Caco-2 (cell line): ENCODE data around the gene MPPED1. TPM values are rescaled to one million over a fixed set of nuclear protein-coding genes. Genes with fewer than 3 reads are reported as not detected.

Experiments used
- BruUV-seq: library from RNA; stranded (reverse); fragments of 400-500 nt; replicated peaks from 2 replicates; lab custom pipeline; 2021; lab: Mats Ljungman, UMichigan
- CTCF ChIA-PET: fragments of 300-600 bp; sonication (Branson Sonifier 250); formaldehyde crosslinking; loops from one replicate; lab custom pipeline; 2022; ENCODE audit warnings: antibody characterized with exemption; lab: Charles Lee
- POLR2A ChIA-PET: fragments of 300-600 bp; sonication (Branson Sonifier 250); formaldehyde crosslinking; loops from one replicate; lab custom pipeline; 2022; ENCODE audit warnings: antibody characterized with exemption; lab: Charles Lee
- DNase-seq, 2 experiments: peaks; one replicate each; pipeline versions ENCODE4 v3.0.0 to v3.0.0-alpha.2; 2020 to 2022
- H3K27me3 ChIP-seq: replicated peaks from 2 replicates; pipeline ENCODE4 v1.6.0; 2011; ENCODE audit warnings: low read length; ENCODE audit not compliant: control insufficient read depth, insufficient read depth
- H3K36me3 ChIP-seq: 2 replicates; pipeline ENCODE4 v1.5.1; 2011; ENCODE audit warnings: low read length; ENCODE audit not compliant: control insufficient read depth, insufficient read depth
- H3K4me1 ChIP-seq: fragments of 250-450 bp; sonication (Bioruptor Pico); 2 replicates; pipeline ENCODE4 v1.5.1; 2020; ENCODE audit warnings: mild to moderate bottlenecking
- H3K4me3 ChIP-seq: 2 replicates; pipeline ENCODE4 v1.5.1; 2011; ENCODE audit warnings: low read depth, mild to moderate bottlenecking, control low read depth, low read length
- H3K9me3 ChIP-seq: fragments of 250-450 bp; sonication (Bioruptor Pico); 2 replicates; pipeline ENCODE4 v1.5.1; 2020; ENCODE audit warnings: mild to moderate bottlenecking, moderate library complexity
- H3K27ac Mint-ChIP-seq: one replicate; pipeline ENCODE4 v1.8.0; 2022; ENCODE audit warnings: mixed read lengths; ENCODE audit not compliant: unreplicated experiment
- H3K27me3 Mint-ChIP-seq: one replicate; pipeline ENCODE4 v1.8.0; 2022; ENCODE audit warnings: mixed read lengths; ENCODE audit not compliant: insufficient read depth, unreplicated experiment
- H3K36me3 Mint-ChIP-seq: one replicate; pipeline ENCODE4 v1.8.0; 2022; ENCODE audit warnings: mild to moderate bottlenecking, mixed read lengths; ENCODE audit not compliant: insufficient read depth, unreplicated experiment
- H3K4me1 Mint-ChIP-seq: one replicate; pipeline ENCODE4 v1.8.0; 2022; ENCODE audit warnings: low read depth, mixed read lengths; ENCODE audit not compliant: unreplicated experiment
- H3K4me3 Mint-ChIP-seq: one replicate; pipeline ENCODE4 v1.8.0; 2022; ENCODE audit warnings: mild to moderate bottlenecking, moderate library complexity, mixed read lengths; ENCODE audit not compliant: unreplicated experiment
- H3K9me3 Mint-ChIP-seq: one replicate; pipeline ENCODE4 v1.8.0; 2022; ENCODE audit warnings: mixed read lengths; ENCODE audit not compliant: unreplicated experiment
- intact Hi-C: fragments of 100-400 bp; cut with micrococcal nuclease; formaldehyde crosslinking; loops from one replicate; pipeline ENCODE4 v1.10.0; 2022; ENCODE audit not compliant: unreplicated experiment
- total RNA-seq: library from RNA; stranded (reverse); gene quantifications from 2 replicates; pipeline ENCODE4 v1.2.3, GENCODE V29; 2022
- TF ChIP-seq, protein P1 (sequence below), 2 experiments: fragments of 200-600 bp in 1 of 2; IDR thresholded peaks; 1 replicate in 1 of 2; 2 replicates in 1 of 2; pipeline versions ENCODE4 v1.5.1 to v1.8.0; 2011 to 2022; ENCODE audit warnings: antibody characterized with exemption in 1 of 2, control low read depth in 1 of 2, inconsistent platforms in 1 of 2, low read depth in 1 of 2, low read length in 1 of 2, mild to moderate bottlenecking in 1 of 2, moderate library complexity in 1 of 2; ENCODE audit not compliant: insufficient read depth in 1 of 2, severe bottlenecking in 1 of 2, unreplicated experiment in 1 of 2

Gene MPPED1
- total RNA-seq, 1 experiment from 2014 or later: not detected

DNA sequence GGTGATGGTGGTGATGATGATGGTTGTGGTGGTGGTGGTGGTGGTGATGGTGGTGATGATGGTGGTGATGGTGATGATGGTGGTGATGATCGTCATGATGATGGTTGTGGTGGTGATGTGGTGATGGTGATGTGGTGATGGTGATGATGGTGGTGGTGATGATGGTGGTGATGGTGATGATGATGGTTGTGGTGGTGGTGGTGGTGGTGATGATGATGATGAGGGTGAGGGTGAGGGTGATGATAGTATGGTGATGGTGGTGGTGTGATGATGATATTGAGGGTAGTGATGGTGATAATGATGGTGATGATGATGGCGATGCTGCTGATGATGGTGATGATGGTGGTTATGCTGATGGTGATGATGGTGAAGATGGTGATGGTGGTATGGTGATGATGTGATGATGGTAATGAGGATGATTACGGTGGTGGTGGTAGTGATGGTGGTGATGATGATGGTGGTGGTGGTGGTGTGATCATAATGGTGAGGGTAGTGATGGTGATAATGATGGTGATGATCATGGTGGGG lies 63.8 kb downstream of the MPPED1 start:
- no TSS peak for BruUV-seq
- TF ChIP-seq, protein P1, sequence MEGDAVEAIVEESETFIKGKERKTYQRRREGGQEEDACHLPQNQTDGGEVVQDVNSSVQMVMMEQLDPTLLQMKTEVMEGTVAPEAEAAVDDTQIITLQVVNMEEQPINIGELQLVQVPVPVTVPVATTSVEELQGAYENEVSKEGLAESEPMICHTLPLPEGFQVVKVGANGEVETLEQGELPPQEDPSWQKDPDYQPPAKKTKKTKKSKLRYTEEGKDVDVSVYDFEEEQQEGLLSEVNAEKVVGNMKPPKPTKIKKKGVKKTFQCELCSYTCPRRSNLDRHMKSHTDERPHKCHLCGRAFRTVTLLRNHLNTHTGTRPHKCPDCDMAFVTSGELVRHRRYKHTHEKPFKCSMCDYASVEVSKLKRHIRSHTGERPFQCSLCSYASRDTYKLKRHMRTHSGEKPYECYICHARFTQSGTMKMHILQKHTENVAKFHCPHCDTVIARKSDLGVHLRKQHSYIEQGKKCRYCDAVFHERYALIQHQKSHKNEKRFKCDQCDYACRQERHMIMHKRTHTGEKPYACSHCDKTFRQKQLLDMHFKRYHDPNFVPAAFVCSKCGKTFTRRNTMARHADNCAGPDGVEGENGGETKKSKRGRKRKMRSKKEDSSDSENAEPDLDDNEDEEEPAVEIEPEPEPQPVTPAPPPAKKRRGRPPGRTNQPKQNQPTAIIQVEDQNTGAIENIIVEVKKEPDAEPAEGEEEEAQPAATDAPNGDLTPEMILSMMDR (IDR thresholded peaks at IDR 0.05; ENCODE audit: insufficient read depth in 1 of 2, low read depth in 1 of 2, low read length in 1 of 2, severe bottlenecking in 1 of 2, unreplicated experiment in 1 of 2): no peak
- H3K4me3 Mint-ChIP-seq: no peak overlapping the region
- H3K4me3 ChIP-seq: no peak overlapping the region
- no peak overlapping the region for H3K27ac Mint-ChIP-seq
- no peaks in the 10 kb centered on the region for H3K36me3 ChIP-seq
- DNase-seq: no peak
- ChIA-PET POLR2A (no interaction called here), CTCF (no interaction called here)
- H3K27me3 Mint-ChIP-seq: no peaks in the 10 kb centered on the region
- H3K9me3 ChIP-seq: no peaks in the 10 kb centered on the region
- H3K9me3 Mint-ChIP-seq: no peaks in the 10 kb centered on the region
- H3K4me1 ChIP-seq: no peaks in the 10 kb centered on the region
- intact Hi-C loops: no loop called here
- no peaks in the 10 kb centered on the region for H3K36me3 Mint-ChIP-seq
- H3K4me1 Mint-ChIP-seq: no peaks in the 10 kb centered on the region
- no peaks in the 10 kb centered on the region for H3K27me3 ChIP-seq

DNA sequence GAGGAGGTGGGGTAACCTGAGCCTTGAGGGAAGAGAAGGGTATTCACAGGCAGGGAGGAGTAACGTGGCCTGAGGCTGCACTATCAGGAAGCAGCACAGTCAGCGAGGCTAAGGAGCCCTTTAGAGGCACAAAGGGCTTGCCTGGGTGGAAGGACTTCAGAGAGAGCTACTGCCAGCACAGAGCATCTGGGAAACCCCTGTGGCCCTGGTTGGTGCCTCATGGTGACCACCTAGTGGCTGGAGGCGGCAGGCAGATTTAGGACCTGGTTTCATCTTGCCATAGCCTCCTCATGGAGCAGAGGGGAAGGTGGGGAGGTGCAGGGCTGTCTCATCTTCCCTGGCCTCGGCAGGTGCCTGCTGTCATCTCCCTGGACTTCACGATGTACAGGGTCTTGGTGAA lies 64.5 kb downstream of the MPPED1 start:
- Histone ChIP-seq H3K36me3 (no peaks in the 10 kb centered on the region), H3K4me3 (no peak overlapping the region), H3K27me3 (no peaks in the 10 kb centered on the region), H3K9me3 (no peaks in the 10 kb centered on the region), H3K4me1 (no peaks in the 10 kb centered on the region)
- TF ChIP-seq, protein P1 (IDR thresholded peaks at IDR 0.05; ENCODE audit: insufficient read depth in 1 of 2, low read depth in 1 of 2, low read length in 1 of 2, severe bottlenecking in 1 of 2, unreplicated experiment in 1 of 2): peak in 1 of 2 experiments; percentile 23
- no peaks in the 10 kb centered on the region for H3K9me3 Mint-ChIP-seq
- H3K27me3 Mint-ChIP-seq: no peaks in the 10 kb centered on the region
- POLR2A ChIA-PET: no interaction called here
- no peak overlapping the region for H3K4me3 Mint-ChIP-seq
- CTCF ChIA-PET: no interaction called here
- no TSS peak for BruUV-seq
- intact Hi-C loops: no loop called here
- DNase-seq: peak in 1 of 2 experiments; percentile 13
- H3K4me1 Mint-ChIP-seq: no peaks in the 10 kb centered on the region
- H3K36me3 Mint-ChIP-seq: no peaks in the 10 kb centered on the region
- no peak overlapping the region for H3K27ac Mint-ChIP-seq

DNA sequence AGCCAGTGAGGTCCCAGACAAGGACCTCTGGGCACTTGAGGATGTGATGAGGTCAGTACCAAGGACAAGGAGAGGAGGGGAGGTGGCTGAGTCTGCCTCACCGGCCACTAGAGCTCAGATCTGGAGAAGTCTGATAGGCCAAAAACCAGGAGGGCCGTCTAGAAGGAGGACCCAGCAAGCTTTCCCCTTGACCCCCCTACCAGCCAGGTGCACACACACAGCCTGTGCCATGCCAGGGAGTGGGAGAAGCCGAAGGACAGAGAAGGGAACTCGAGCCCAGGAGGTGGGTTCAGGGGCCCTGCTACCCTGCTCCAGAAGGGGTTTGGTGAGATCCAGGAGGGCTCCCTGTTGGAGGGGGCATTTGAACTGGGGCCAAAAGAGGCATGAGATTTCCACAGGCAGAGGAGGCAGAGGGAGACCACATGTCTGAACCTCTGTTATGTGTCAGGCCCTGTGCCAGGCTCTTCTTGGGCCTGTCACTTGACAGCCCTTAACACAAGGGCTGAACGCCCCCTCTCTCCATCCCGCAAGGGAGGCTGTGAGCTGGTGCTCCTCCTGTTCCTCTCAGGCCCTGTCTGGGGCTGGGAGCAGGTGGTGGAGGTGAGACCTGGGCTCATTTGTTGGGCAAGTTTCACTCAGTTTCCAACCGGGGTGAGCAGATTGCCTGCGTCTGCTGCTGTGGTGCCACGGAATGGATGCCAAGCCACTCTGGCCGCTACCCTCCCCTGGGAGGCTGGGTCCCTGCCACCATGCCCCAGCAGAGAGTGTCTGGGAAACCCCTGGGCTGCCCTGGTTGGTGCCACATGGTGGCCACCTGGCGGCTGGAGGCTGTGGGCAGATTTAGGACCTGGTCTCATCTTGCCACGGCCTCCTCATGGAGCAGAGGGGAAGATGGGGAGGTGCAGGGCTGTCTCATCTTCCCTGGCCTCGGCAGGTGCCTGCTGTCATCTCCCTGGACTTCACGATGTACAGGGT lies 65.2 kb downstream of the MPPED1 start:
- Histone ChIP-seq H3K9me3 (no peaks in the 10 kb centered on the region), H3K36me3 (no peaks in the 10 kb centered on the region), H3K4me1 (no peaks in the 10 kb centered on the region), H3K4me3 (no peak overlapping the region), H3K27me3 (no peaks in the 10 kb centered on the region)
- no TSS peak for BruUV-seq
- TF ChIP-seq, protein P1 (IDR thresholded peaks at IDR 0.05; ENCODE audit: insufficient read depth in 1 of 2, low read depth in 1 of 2, low read length in 1 of 2, severe bottlenecking in 1 of 2, unreplicated experiment in 1 of 2): no peak
- no peak overlapping the region for H3K27ac Mint-ChIP-seq
- no peak overlapping the region for H3K4me3 Mint-ChIP-seq
- intact Hi-C loops: no loop called here
- ChIA-PET POLR2A (no interaction called here), CTCF (no interaction called here)
- no peaks in the 10 kb centered on the region for H3K4me1 Mint-ChIP-seq
- no peaks in the 10 kb centered on the region for H3K36me3 Mint-ChIP-seq
- no peak for DNase-seq
- no peaks in the 10 kb centered on the region for H3K9me3 Mint-ChIP-seq
- H3K27me3 Mint-ChIP-seq: peaks cover 5% of the 10 kb centered on the region
